HG02610 (cell line): ENCODE data around the gene PTPRM.

Experiments
- ATAC-seq: cut with Tn5 transposase; IDR thresholded peaks from one replicate; pipeline ENCODE4 v1.9.1; 2021; ENCODE audit warnings: mild to moderate bottlenecking, moderate library complexity; ENCODE audit not compliant: unreplicated experiment

Gene PTPRM

GRCh38 chr18:8194431-8194830 is 627.3 kb downstream of the PTPRM start:
- no peak for ATAC-seq

- no peak for ATAC-seq
Measured at GRCh38 chr18:8196238-8196637, 629.1 kb downstream of the PTPRM start.

GRCh38 chr18:8197499-8197898 is 630.4 kb downstream of the PTPRM start:
- no peak for ATAC-seq

GRCh38 chr18:8207996-8208395 is 640.9 kb downstream of the PTPRM start:
- no peak for ATAC-seq

GRCh38 chr18:8208716-8209115 is 641.6 kb downstream of the PTPRM start:
- no peak for ATAC-seq

DNA sequence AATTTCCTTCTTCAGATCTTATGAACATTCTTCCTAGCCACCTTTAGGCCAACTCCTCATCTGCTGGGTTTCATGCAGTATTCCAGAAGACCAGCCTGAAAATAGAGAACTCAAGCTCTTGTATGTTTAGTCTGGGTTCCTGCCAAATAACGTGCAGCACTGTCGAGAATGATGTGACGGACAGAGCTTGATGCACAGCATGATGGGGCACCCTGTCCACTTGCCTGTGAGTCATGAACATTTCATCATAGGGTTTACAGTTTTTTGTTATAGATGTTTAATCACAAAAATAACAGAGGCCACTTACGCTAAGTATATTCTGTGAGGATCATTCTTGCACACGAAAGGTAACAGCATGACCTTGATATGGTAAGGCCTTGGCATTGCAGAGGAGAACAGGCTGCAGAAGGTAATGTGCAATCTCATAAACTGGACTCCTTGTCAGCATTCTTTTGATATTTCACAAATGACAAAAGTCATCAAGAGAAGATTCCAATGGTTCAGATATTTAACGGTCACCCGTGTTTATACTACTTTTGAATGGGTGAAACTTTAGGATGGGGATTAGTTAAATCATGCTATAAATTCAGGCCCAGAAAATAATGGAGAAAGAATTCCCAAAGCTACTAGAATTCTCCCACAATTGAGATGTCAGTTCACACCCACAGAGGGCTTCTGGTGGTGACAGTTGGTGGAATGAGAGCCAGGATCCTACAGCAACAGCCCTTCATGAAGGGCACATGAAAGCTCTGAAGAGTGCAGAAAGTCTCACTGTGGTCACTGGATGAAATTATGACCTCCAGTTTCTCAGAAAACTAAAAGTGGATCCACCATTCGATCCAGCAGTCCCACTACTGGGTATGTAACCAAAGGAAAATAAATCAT is 646.0 kb downstream of the PTPRM start:
- no peak for ATAC-seq

DNA sequence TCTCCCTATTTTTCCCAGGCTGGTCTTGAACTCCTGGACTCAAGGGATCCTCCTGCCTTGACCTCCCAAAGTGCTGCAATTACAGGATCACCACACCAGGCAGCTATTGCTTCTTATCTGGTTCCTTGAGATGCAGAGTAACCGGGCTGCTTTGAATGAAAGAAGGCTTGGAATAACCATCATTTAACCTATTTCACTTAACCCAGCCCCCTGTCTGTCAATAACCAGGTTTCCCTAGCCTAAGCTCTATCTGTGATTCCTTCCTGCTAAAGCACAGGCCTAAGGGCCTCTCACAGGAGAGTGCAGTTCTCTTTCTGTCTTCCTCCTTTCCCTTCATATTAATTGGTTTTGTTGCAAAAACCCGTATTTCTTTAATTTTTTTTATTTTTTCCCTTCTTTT is 648.6 kb downstream of the PTPRM start:
- ATAC-seq = no peak

- ATAC-seq = no peak
Measured at GRCh38 chr18:8217051-8217564, 650.0 kb downstream of the PTPRM start.

DNA sequence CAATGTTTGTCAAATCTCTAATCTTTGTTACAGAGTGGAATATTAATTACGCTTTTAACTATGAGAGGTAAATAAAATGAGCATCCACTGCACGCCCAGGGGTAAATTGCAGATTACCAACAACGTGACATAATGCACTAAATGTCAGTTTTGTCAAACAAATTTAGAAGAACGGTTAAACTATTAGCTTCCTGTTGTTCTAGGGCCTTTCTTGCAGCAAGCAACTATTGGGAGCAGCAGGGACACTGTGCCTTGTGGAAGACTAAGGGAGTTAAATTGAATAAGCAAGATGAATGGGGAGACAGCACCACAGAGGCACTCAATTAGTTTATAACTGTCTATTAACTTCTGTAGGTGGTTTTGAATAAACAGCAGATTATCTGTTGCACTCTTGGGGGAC is 651.1 kb downstream of the PTPRM start:
- ATAC-seq = no peak

DNA sequence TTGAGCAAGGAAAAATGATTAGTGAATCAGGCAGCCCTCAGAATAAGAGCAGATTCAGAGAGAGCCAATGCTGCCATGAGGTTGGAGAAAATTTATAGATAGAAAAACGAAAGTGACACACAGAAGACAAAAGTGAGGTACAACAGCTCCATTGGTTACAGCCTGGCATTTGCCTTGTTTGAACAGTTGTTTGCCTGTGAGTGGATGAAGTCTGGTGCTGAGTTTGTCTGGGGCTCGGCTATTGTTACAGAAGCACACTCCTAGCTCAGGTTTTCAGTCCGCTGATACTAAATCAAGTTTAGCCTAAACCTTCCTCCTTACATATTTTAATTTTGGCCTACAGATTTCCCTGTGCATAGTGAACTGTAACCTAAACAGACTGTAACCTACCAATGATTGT is 654.3 kb downstream of the PTPRM start:
- ATAC-seq = no peak

DNA sequence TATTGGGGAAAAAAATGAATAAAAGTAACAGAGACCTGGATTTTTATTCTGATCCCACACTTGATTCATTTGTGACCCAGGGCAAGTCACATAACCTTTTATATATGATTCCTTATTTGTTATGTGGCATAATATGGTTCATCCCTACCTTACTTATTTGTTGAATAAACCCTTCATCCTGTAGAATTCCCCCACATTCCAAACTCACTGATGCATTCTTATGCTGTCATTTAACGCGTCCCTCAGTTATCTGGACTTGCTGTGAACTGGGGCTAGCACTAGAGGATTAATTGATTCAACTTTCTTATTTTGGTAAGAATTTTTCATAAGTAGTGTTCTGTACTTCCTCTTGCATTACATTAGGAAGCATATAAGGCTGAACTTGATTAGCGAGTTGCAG is 657.5 kb downstream of the PTPRM start:
- ATAC-seq = no peak

- ATAC-seq = no peak
Measured at GRCh38 chr18:8229040-8229439, 661.9 kb downstream of the PTPRM start.

DNA sequence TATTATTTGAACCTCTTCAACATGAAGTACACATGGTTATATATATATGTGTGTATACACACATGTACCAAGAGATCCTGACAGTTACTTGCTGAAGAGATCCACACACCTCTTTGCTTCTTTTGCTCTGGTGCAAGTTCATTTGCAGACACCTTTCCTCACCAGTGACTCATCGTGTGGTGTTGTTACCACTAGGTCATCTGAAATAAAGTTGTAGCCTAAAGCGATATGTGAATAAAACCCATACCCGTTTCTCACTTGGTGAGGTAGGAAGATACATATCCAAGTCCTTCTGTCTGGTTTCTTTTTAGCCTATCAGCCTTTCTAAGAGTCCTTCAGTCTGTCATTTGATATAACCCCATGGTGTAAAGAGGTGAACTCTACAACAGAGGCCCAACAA is 662.7 kb downstream of the PTPRM start:
- no peak for ATAC-seq

DNA sequence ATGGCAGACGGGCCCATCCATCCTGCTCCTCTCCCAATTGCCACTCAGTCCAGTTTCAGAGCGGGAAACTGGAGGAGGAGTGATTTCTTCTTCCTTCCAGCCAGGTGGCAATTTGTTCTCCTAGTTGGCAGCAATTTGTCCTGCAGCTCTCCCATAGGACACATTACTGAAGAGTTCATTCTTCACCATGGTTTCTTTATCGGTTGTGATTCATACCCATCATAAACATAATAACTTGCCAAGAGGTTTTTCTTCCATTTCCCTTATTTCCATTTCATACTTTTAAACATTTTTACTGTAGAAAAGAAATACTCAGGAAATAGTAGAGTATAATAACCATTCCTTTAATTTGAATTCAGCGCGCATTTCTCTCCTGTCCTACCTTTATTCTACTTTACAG is 664.2 kb downstream of the PTPRM start:
- ATAC-seq = no peak

DNA sequence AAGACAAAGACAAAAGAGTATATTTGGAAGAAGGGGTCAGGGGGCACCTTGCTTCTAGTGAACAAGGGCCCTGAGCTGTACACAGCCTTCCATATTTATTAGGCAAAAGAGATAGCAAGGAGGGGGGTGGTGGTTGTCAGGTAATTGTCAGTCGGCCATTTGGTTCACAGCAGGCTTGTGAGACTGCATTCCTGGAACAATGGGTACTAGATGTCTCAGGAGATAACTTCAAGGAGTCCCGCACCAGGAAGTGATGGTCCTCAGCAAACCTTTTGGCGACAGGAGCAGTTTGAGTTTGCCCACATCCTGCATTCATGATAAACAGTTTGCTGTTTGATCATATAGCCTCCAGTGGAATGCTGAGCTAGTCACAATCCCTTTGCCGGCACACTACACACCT is 665.7 kb downstream of the PTPRM start:
- no peak for ATAC-seq

GRCh38 chr18:8235894-8236293 is 668.8 kb downstream of the PTPRM start:
- ATAC-seq = no peak

GRCh38 chr18:8238507-8238906 is 671.4 kb downstream of the PTPRM start:
- no peak for ATAC-seq

- ATAC-seq = no peak
Measured at GRCh38 chr18:8241731-8242130, 674.6 kb downstream of the PTPRM start.

GRCh38 chr18:8242151-8242696 is 675.1 kb downstream of the PTPRM start:
- no peak for ATAC-seq

- ATAC-seq = no peak
Measured at GRCh38 chr18:8247700-8248099, 680.6 kb downstream of the PTPRM start.

DNA sequence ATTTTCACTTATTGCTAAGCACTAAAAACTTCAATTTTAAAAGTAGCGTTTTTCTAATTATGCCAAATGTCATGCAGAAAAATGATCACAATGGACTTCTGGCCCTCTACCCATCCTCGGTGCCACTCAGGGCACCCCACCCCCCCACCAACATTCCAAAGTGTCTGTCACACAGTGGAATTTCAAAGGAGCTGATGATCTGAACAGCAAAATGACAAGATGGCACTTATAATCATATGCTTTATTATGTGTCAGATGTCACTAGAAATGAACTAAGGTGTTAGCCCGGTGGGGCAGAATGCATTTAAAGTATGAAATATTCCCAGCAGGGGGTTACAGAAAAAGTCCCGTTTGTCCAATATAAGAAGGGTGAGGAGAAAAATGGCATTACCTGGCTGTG is 681.5 kb downstream of the PTPRM start:
- no peak for ATAC-seq

DNA sequence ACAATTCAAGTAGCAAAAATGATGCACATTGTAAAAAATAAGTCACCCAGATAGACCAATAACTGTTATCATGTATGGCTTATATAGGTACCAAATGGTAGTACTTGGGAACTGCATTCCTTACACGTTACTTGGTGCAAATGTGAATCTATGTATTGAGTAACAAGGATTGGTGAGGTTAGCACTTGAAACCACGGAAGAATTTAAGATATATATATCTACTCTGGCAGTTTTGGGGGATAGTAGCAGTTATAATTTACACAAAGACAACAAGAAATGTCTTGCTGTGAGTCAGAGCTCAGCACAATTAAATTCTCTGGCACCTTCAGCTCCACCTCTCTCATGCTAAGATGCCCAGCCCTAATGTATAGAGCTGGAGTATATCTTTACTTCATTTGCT is 682.7 kb downstream of the PTPRM start:
- ATAC-seq = no peak
